Lower leg skin (tissue), 4 donors: Measurements from ENCODE around the gene SLC39A8. TPM values are rescaled to one million over a fixed set of nuclear protein-coding genes. Genes with fewer than 3 reads are reported as not detected.

Experiments used
- DNase-seq, 2 donors: peaks; one replicate each; pipeline ENCODE4 v3.0.0-alpha.2; 2019; ENCODE audit warnings: low spot score in 2 of 2
- H3K4me3 ChIP-seq: fragments of 200-600 bp; sonication (generic); 2 replicates; pipeline ENCODE4 v1.5.1; 2017; ENCODE audit warnings: mild to moderate bottlenecking, low read depth; ENCODE audit not compliant: poor library complexity, severe bottlenecking
- CTCF ChIP-seq, 3 donors: fragments of 450-650 bp; IDR thresholded peaks; one replicate each; pipeline ENCODE4 v1.5.1; 2016; ENCODE audit warnings: antibody characterized with exemption in 3 of 3, mild to moderate bottlenecking in 3 of 3, moderate library complexity in 2 of 3
- POLR2A ChIP-seq, 2 donors: fragments of 450-650 bp; IDR thresholded peaks; one replicate each; pipeline ENCODE4 v1.6.1; 2016 to 2017; ENCODE audit warnings: antibody characterized with exemption in 2 of 2, mild to moderate bottlenecking in 1 of 2, moderate library complexity in 1 of 2
- WGBS, 2 donors: methylation state at CpG; one replicate each; pipeline ENCODE4 v1.1.5; 2018; 5-methylcytosine and 5-hydroxymethylcytosine counted together
- intact Hi-C: fragments of 100-400 bp; cut with DNase I; formaldehyde crosslinking; loops from one replicate; pipeline ENCODE4 v1.15.0; 2023; ENCODE audit warnings: low total_unique reads
- total RNA-seq, 4 donors: library from RNA; depleted of rRNA; stranded (reverse); fragments of >200 nt; gene quantifications; one replicate each; pipeline ENCODE4 v1.1.0, GENCODE V29; 2016

The SLC39A8 gene
- total RNA-seq, 4 donors from 2014 or later, result 11.0 to 34.0 (median 21.8) TPM

GRCh38 chr4:102334624-102335023 is 10.7 kb downstream of the SLC39A8 start:
- 81 to 90% methylated on average over 2 of the region's 2 CpGs for WGBS, 2 donors
- intact Hi-C loops, result no loop called here

GRCh38 chr4:102333787-102334186 is 11.5 kb downstream of the SLC39A8 start:
- 83 to 90% methylated on average over 3 of the region's 3 CpGs for WGBS, 2 donors
- intact Hi-C loops, result no loop called here
- no peak for DNase-seq
- no peak overlapping the region for H3K4me3 ChIP-seq
- TF ChIP-seq POLR2A (IDR thresholded peaks at IDR 0.05), result no peak
- no peak for TF ChIP-seq CTCF (IDR thresholded peaks at IDR 0.05)

More at GRCh38 chr4:102334624-102335023, 10.7 kb downstream of the SLC39A8 start:
- no peak for DNase-seq
- no peak for TF ChIP-seq POLR2A (IDR thresholded peaks at IDR 0.05)
- no peak for TF ChIP-seq CTCF (IDR thresholded peaks at IDR 0.05)
- no peak overlapping the region for H3K4me3 ChIP-seq

- DNase-seq, result no peak
- TF ChIP-seq POLR2A (IDR thresholded peaks at IDR 0.05) (no peak), CTCF (IDR thresholded peaks at IDR 0.05) (no peak)
- no peak overlapping the region for H3K4me3 ChIP-seq
- intact Hi-C loops, result no loop called here
- WGBS, 2 donors, result 84 to 88% methylated on average over 1 of the region's 1 CpG
These were observed 17.2 kb downstream of the SLC39A8 start for GRCh38 chr4:102328045-102328444.

GRCh38 chr4:102326951-102327350 is 18.3 kb downstream of the SLC39A8 start:
- intact Hi-C loops, result no loop called here
- 93 to 100% methylated on average over 3 of the region's 3 CpGs for WGBS, 2 donors
- no peak for TF ChIP-seq POLR2A (IDR thresholded peaks at IDR 0.05)
- TF ChIP-seq CTCF (IDR thresholded peaks at IDR 0.05), result no peak
- no peak for DNase-seq
- no peak overlapping the region for H3K4me3 ChIP-seq

- no peak overlapping the region for H3K4me3 ChIP-seq
- TF ChIP-seq POLR2A (IDR thresholded peaks at IDR 0.05) (no peak), CTCF (IDR thresholded peaks at IDR 0.05) (no peak)
- intact Hi-C loops, result no loop called here
- WGBS, 2 donors, result 37 to 55% methylated on average over 3 of the region's 3 CpGs
- no peak for DNase-seq
These were observed 20.6 kb downstream of the SLC39A8 start for GRCh38 chr4:102324730-102325129.

- no peak overlapping the region for H3K4me3 ChIP-seq
- intact Hi-C loops, result no loop called here
- 98 to 100% methylated on average over 2 of the region's 2 CpGs for WGBS, 2 donors
- TF ChIP-seq POLR2A (IDR thresholded peaks at IDR 0.05), result no peak
- TF ChIP-seq CTCF (IDR thresholded peaks at IDR 0.05), result no peak
- no peak for DNase-seq
These were observed 22.5 kb downstream of the SLC39A8 start for GRCh38 chr4:102322736-102323135.
